AG08396 (cell line): ENCODE data around the gene UNKL.

ENCODE experiments used
- DNase-seq: peaks from one replicate; pipeline ENCODE4 v3.0.0; 2012; ENCODE audit warnings: low spot score, mixed read lengths

Gene UNKL

GRCh38 chr16:1377406-1378010 lies 37.0 kb downstream of the UNKL start:
- no peak for DNase-seq

- DNase-seq = no peak
Observed at GRCh38 chr16:1375741-1376410, 38.6 kb downstream of the UNKL start.

- no peak for DNase-seq
Observed at GRCh38 chr16:1375298-1375640, 39.2 kb downstream of the UNKL start.

GRCh38 chr16:1374418-1375297 lies 39.8 kb downstream of the UNKL start:
- DNase-seq = no peak

- no peak for DNase-seq
Observed at GRCh38 chr16:1372292-1372950, 42.1 kb downstream of the UNKL start.

DNA sequence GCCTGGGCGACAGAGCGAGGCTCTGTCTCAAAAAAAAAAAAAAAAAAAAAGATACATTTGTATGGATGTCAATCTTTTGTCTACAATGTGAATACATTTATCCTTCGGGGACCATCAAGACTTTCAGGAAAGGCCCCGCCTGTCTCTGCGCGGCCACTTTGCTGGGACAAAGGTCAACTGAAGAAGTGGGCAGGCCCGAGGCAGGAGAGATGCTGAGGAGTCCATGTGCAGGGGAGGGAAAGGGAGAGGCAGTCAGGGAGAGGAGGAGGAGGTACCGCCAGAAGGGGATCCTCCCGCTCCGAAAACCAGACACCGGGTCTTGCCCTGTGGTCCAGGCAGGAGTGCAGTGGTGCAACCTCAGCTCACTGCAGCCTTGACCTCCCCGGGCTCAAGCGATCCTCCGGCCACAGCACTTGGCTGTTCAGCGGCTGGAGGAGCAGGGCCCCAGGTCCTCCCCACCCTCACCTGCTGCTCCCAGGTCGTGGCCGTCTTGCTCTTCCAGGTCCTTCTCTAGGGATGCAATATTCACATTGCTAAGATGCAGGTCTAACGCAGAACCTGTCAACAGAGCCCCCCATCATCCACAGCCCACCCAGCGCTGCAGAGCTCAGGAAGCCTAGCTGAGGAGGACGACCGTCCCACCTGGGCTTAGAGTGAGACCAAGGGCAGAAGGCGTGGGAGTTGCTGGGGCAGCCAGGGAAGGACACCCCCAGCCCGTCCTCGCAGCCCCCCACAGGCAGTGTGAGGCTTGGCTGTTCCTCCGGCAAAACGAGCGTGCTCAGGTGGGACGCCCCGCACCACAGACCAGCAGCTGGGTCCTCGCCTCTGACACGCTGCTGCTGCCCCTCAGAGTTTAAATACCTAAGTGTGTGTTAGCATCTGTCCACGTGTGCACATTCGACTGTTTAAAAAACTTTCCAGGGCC lies 43.2 kb downstream of the UNKL start:
- DNase-seq = no peak

DNA sequence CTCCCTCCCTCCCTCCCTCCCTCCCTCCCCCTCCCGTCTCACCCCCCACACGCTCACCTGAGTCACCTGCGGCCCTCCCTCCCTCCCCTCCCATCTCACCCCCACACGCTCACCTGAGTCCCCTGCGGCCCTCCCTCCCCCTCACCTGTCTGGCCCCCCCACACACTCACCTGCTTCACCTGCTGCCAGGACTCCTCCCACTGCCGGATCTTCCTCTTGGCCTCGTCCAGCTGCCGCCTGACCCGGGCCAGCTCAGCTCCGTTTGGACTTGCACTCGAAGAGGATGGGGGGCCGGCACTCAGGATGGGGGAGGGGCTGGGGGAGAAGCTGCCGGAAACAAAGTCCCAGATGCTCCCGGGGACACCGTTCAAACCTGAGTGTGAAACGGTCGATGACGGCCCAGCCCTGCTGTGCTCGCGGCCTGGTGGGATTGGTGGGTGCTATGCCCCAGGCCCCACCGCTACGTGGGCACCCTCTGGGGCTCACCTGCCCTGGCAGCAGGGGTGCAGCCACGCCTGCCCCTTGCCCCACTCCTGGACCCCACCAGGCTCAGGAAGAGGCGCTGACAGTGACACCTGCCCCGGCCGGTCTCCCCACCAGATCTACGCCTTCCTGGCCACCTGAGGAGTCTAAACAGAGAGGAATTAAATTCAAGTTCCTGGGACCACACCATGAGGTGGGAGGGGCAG lies 46.9 kb downstream of the UNKL start:
- no peak for DNase-seq

GRCh38 chr16:1366712-1367299 lies 47.7 kb downstream of the UNKL start:
- no peak for DNase-seq

- no peak for DNase-seq
Observed at GRCh38 chr16:1366060-1366711, 48.3 kb downstream of the UNKL start.

- no peak for DNase-seq
Observed at GRCh38 chr16:1364510-1364909, 50.0 kb downstream of the UNKL start.

DNA sequence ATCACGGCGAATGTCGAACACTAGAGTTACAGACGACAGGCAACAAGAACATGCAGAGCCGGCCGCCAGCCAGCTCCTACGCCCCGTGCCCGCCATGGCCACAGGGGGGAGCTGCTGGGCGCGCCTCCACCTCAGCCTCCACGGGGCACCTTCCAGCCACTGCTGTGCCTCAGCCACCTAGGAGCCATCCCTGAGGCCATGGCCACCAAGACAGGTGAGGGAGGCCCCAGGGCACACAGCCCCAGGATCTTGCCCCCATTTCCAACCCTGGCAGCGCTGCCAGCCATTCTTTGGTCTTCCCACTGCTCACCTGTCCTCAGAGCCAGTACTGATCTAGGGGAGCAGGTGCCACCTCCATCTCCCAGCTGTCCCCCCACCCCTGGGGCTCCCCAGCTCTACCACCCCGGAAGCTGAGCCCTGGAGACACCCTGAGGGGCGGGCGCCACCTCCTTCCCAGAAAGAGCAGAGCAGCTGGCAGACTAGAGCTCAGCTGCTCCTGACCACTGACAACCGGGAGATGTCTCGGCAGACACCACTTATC lies 50.9 kb downstream of the UNKL start:
- DNase-seq = peak; percentile 85

DNA sequence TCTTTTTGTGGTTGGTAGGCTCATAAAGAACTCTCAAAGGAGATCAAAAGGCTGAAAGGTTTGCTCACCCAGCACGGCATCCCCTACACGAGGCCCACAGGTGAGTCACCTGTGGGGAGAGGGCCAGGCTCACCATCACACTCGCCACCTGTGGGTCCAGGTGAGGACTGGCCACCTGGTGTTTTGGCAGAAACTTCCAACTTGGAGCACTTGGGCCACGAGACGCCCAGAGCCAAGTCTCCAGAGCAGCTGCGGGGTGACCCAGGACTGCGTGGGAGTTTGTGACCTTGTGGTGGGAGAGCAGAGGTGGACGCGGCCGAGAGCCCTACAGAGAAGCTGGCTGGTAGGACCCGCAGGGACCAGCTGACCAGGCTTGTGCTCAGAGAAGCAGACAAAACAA lies 51.7 kb downstream of the UNKL start:
- no peak for DNase-seq

GRCh38 chr16:1361685-1362360 lies 52.7 kb downstream of the UNKL start:
- DNase-seq = no peak

- no peak for DNase-seq
Observed at GRCh38 chr16:1357906-1358566, 56.5 kb downstream of the UNKL start.

GRCh38 chr16:1356061-1356900 lies 58.2 kb downstream of the UNKL start:
- no peak for DNase-seq

- no peak for DNase-seq
Observed at GRCh38 chr16:1355591-1355990, 58.9 kb downstream of the UNKL start.

DNA sequence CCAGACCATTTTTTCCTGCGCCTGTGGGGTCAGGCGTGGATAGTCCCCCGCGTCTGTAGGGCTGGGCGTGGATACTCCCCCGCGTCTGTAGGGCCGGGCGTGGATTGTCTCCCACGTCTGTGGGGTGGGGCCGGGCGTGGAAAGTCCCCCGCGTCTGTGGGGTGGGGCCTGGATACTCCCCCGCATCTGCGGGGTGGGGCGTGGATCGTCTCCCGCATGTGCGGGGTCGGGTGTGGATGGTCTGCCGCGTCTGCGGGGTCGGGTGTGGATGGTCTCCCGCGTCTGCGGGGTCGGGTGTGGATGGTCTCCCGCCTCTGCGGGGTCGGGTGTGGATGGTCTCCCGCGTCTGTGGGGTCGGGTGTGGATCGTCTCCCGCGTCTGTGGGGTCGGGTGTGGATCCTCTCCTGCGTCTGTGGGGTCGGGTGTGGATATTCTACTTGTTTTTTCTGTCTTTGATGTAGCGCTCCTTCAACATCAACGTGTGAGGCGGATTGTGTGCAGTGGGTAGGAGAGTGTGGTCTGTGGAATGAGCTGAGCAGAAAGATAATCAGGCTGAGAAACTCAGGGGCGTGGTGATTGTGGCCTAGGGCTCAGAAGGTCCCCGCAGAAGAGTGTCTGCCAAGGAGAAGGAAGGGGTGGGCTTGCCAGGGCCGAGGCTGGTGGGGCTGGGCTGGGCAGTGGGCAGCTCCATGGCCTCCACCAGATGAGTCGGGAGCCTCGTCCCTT lies 59.5 kb downstream of the UNKL start:
- DNase-seq = no peak
